Testis (tissue), 2 donors: ENCODE measurements around the gene BLMH.

ENCODE experiments used
- POLR2A ChIP-seq: fragments of 450-650 bp; IDR thresholded peaks from one replicate; pipeline ENCODE4 v1.6.1; 2017; ENCODE audit warnings: antibody characterized with exemption, mild to moderate bottlenecking, moderate library complexity
- TF ChIP-seq, protein P1 (sequence below), 3 experiments: fragments of 450-650 bp in 2 of 3; fragments of 200-600 bp in 1 of 3; sonication (generic) in 1 of 3; IDR thresholded peaks; one replicate each; pipeline ENCODE4 v1.5.1; 2016 to 2019; ENCODE audit warnings: antibody characterized with exemption in 3 of 3, mild to moderate bottlenecking in 2 of 3, moderate library complexity in 1 of 3

DNA sequence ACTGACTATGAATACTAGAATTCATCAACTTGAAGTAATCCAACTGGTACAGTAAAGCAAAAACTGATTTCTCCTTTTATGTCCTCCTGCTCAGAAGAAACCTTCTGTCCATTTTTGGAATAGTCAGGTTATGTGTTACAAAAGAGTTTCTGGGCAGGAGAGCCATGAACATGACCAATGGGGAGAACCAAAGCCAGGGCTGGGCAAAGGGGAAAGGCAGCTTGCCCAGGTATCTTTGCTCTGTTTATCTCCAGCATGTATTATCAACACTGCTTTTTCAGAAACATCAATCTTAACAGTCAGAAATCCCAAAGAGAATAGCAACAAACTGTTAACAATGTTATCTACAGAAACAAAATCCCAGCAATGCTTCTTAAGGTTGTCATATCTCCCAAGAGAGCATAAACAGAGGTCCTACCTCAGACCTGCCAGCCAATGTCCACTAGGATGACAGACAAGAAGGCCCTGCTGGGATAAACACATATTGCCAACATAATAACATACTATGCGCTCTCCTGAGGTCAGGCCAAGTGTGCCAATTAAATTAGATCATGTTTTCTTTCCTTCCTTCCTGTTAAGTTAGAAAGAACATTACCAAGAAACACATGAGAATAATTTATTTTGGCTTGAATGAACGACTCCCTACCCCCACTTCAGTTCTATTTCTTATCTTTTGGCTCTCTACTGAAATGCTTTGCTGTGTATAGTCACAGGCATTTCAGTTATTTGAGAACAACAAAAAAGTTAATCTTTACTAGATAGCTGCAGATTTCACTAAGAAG lies 28.0 kb downstream of the BLMH start:
- TF ChIP-seq, protein P1, sequence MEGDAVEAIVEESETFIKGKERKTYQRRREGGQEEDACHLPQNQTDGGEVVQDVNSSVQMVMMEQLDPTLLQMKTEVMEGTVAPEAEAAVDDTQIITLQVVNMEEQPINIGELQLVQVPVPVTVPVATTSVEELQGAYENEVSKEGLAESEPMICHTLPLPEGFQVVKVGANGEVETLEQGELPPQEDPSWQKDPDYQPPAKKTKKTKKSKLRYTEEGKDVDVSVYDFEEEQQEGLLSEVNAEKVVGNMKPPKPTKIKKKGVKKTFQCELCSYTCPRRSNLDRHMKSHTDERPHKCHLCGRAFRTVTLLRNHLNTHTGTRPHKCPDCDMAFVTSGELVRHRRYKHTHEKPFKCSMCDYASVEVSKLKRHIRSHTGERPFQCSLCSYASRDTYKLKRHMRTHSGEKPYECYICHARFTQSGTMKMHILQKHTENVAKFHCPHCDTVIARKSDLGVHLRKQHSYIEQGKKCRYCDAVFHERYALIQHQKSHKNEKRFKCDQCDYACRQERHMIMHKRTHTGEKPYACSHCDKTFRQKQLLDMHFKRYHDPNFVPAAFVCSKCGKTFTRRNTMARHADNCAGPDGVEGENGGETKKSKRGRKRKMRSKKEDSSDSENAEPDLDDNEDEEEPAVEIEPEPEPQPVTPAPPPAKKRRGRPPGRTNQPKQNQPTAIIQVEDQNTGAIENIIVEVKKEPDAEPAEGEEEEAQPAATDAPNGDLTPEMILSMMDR (IDR thresholded peaks at IDR 0.05) = no peak
- TF ChIP-seq POLR2A = no peak
